CD4-positive, alpha-beta T cell treated with Interleukin-17A for 1 hour (primary cell): Measurements from ENCODE around the gene CSTA.
"Not testable (repeated sequence)": the region's sequence is repeated elsewhere in the genome, so short reads cannot be mapped to it uniquely, and the experiment has no call there.

ENCODE experiments used
- DNase-seq: peaks from one replicate; pipeline ENCODE4 v3.0.0-alpha.2; 2020

CSTA gene

DNA sequence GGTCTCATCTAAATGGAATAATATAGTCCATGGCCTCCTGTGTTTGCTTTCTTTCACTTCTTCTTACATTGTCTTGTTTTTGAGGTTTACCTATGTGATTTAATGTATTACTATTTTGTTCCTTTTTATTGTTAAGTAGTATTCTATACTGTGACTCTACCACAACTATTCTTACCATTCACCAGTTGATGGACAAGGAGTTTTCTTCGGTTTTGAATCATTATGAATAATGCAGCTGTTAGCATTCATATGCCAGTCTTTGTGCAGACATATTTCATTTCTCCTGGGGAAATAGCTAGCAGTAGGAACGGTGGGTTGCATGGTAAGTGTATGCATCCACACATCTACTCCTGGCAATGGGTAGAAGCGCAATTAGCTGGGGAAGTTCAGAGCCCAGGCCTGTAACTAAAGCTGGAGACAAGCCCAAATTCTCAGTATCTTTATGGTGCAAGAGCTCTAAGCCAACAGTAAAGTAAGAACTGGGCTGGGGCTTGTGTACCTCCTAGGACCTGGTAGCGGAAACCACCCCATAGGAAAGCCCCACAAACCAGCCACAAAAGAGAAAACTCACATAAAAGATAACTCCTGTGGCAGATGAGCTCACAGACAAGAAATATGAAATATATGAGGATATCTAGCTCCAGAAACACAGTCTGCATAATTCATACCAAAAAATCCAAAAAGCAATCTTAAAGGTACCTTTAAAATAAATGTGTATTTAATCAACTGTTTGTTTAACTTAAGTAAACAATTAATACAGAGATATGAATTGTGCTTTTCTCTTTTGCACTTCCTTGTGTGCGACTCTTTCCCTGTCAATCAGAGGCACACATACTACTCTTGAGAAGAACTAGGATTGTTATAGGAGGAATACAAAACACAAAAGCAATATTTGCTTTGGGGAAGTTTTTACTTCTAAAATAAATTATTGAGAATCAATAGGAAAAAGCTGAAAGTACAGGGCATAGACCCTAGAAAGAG is 2.7 kb upstream of the CSTA start:
- peak; percentile 55 for DNase-seq

DNA sequence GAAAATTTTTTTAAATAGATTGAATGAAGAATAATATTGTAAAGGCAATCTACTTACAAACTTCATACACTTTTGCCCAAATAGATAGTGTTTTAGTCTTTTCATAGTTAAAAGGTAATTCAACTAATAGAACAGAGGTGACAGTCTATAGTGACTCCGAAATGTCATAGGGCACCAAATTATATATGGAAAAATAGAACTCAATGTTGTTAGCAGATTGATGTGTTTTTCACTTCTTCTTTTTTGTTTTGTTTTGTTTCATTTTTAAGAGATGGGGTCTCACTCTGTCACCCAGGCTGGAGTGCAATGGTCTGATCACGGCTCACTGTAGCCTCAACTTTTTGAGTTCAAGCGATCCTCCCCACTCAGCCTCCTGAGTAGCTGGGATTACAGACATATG is 721 bp downstream of the CSTA start:
- DNase-seq, result no peak

DNA sequence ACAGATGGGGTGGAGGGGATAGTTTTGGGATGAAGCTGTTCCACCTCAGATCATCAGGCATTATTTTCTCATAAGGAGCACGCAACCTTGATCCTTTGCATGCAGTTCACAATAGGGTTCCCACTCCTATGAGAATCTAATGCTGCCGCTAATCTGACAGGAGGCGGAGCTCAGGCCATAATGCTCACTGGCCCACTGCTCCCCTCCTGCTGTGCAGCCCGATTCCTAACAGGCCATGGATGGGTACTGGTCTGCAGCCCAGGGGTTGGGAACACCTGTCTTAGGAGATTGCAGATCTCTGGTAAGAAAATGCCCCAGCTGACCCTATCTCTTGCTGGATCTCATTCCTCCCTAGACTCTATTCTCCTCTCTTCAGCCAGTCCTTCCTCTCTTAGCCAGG is 6.8 kb downstream of the CSTA start:
- no peak for DNase-seq

DNA sequence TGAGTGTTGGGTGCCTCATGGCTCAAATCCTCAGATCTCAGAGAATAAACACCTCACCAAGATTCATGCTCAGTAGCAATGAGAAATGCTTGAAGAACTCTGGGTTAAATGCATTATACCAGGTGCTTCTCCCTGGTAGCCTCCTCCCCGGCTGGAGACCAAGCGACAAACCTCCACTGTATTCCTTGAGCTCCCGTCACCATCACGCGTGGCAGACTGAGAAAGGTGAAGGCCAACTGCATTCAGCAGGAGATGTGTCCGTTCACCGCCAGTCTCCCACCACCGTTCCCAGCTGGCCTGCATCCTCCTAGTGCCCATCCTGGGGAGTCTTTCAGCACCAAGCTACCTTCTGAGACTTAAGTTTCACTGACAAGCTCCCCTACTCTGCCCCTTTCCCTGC is 7.5 kb downstream of the CSTA start:
- DNase-seq, result no peak

DNA sequence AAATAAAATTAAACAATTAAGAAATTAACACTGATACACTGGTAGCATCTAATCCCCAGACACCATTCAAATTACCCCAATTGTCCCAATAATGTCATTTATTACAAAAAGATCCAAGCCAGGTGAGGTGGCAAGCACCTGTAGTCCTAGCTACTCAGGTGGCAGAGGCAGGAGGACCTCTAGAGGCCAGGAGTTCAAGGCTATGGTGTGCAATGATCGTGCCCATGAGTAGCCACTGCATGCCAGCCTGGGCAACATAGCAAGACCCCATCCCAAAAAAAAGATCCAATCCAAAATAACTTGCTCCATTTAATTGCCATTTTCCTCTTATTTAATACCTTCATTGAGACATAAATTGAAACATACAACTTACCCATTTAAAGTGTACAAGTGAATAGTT is 17.8 kb downstream of the CSTA start:
- DNase-seq, result no peak

DNA sequence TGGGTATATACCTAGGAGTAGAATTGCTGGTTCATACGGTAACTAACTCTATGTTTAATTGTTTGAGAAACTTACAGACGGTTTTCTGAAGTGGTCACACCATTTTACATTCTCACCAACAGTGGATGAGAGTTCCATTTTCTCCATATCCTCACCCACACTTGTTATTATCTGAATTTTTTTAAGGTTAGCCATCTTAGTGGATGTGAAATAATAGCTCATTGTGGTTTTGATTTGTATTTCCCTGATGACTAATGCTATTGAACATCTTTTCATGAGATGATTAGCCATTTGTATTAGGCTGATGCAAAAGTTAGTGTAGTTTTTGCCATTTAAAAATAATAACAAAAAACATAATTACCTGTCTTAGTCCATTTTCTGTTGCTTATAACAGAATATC is 18.6 kb downstream of the CSTA start:
- DNase-seq, result no peak

DNA sequence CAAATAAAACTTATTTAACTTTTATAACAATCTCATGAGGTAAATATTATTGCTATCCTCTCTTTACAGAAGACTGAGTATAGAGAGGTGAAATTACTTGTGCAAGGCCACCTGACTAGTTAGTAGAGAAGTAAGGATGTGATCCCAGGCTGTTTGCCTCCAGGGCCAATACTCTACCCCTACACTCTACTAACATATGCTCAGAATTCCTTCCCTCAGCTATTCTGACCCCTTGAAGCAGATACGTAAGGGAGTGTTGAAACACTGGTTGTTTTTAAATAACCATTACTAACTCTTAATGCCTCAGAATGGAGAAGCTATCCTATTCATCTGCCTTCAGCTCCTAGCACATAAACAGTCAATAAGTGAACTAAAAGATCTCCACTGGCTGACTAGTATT is 24.1 kb downstream of the CSTA start:
- DNase-seq, result no peak

DNA sequence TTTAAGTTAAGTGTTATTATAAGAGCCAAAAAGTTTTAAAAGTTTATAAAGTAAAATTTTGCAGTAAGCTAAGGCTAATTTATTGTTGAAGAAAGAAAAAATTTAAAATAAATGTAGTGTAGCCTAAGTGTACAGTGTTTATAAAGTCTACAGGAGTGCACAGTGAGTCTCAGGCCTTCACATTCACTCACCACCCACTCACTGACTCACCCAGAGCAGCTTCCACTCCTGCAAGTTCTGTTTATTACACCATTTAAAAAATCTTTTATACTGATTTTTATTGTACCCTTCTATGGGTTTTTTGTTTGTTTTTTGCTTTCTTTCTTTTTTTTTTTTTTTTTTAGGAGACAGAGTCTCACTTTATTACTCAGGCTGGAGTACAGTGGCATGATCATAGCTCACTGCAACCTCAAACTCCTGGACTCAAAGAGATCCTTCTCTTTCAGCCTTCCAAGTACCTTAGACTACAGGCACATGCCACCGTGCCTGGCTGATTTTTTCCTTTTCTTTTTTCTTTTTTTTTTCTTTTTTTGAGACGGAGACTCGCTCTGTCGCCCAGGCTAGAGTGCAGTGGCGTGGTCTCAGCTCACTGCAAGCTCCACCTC is 25.9 kb downstream of the CSTA start:
- DNase-seq, result no peak

DNA sequence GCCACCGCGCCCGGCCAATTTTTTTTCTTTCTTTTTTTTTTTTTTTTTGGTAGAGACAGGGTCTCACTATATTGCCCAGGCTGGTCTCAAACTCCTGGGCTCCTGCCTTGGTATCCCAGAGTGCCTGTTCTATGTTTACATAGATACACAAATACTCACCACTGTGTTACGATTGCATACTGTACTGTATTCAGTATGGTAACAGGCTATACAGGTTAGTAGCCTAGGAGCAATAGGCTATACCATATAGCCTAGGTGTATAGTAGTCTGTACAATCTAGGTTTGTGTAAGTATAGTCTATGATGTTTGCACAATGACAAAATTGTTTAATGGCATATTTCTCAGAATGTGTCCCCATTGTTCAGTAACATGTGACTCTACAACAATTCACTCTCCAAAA is 26.6 kb downstream of the CSTA start:
- no peak for DNase-seq

DNA sequence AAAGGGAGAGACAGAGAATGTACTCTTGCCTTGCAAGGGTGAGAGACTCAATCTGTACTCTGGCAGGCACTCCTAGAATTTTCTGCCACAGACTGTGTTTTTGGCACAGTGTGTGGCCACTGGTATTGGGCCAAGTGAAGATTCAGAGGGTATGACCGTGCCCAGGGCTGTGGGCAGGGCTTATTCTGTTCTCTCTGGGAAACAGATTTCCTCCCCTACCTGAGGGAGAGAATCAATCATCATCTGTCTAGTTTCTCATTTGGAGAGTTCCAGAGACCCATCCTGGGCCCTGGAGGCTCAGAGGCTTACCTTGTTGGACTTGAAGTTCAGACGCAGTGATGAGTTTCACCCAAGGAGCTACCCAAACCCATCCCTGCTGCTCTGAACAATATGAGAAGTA is 28.2 kb downstream of the CSTA start:
- no peak for DNase-seq

DNA sequence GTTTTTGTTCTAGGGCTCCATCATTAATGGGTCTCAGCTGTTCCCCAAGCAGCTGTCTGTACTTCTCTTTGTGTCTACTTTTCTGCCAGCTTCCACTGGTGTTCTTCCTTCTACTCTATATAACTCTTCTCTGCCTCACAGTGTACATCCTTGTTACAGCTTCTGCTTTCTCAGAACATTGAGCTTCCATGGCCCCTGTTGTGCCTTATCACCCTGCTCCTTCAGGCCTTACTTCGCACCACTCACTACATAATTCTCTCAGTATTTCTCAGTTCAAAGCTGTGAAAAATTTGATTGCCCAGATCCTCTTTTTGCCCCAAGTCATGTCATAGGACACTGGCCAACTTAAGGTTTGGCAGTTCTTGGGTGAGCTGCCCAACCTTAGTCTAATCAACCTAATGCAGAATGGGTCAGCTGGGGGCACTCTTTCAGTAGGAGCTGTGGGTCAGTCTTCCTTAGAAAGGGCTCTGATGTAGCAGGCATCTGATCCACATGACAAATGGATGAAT is 28.9 kb downstream of the CSTA start:
- no peak for DNase-seq

DNA sequence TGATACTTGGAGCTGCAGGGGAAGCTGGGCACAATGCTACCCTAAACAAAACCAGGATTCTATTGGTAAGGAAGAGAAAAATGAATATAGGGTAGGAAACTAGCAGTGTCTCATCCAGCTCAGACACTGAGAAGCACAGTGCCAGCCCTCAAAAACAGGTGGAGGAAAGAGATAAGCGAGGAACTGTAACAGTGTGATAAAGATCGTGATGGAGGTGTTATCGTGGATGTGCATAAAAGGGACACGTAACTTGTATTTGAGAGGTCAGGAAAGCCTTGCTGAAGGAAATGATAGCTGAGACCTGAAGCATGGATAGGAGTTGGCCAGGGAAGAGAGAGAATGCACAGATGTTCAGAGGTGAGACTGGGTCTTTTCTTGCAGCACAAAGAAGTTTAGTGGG is 30.6 kb downstream of the CSTA start:
- DNase-seq, result no peak

DNA sequence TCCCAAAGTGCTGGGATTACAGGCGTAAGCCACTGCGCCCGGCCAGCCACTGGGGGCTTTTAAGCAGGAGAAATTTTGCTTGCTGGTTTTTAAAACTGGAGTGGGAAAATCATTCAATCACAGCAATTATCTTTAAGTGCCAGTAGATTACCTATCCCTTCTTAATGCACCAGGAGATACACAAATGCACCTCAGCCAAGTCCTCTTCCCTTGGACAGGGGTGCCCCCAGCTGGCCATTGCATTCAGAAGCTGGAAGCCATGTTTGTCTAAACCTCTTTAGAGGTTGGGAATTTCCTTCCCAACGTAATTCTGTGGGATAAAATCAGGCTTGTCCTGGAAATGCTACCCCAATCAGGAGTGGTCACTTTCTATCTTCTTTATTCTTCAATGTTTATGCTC is 31.4 kb downstream of the CSTA start:
- DNase-seq, result peak; percentile 24

DNA sequence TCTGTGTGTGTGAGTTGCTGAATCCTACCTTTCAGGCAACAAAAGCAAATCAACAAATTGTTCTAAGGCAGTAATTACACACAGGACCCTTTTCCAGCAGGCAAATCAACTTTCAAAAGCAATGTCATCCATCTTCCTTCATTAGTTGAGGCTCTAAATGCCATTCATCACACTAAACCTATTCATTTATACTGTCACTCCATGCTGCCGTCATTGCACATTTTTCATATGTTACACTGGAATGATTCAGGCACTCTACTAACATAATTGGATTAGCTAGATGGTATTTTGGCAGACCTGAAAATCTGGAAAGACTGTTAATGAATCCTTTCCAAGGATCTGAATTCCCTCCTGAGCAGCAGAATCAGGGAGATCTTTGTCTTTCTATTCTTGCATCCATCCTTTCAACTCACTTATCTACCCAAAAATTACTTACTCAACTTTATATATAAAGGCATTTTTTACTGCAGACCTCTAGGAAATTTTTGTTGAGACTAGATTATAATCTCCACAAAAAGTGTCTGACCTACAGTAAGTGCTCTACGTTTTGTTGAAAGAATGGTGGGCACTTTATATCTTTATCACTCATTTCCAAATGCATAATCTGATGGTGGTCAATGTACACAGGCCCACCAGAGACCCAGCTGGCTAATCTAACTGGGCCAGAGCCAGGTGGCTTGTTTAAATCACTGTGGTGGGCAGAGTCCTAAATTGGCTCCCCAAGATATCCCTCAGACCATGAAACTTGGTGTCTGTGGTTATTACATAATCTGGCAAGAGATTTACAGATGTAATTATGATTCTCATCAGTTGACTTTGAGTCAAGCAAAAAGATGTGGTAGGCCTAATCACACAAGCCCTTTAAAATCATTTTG is 33.0 kb downstream of the CSTA start:
- DNase-seq, result no peak

DNA sequence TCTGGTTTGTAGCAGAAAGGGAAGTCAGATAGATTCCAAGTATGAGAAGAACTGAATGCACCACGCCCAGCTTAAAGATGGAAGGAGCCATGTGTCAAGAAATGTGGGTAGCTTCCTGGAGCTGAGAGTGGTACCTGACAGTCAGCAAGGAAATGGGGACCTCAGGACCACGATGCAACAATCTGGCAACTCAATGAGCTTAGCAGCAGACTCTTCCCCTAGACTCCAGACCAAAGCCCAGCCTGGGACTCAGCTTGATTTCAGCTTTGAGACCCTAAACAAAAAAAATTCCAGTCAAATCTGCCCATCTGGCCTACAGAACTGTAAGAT is 33.6 kb downstream of the CSTA start:
- no peak for DNase-seq

DNA sequence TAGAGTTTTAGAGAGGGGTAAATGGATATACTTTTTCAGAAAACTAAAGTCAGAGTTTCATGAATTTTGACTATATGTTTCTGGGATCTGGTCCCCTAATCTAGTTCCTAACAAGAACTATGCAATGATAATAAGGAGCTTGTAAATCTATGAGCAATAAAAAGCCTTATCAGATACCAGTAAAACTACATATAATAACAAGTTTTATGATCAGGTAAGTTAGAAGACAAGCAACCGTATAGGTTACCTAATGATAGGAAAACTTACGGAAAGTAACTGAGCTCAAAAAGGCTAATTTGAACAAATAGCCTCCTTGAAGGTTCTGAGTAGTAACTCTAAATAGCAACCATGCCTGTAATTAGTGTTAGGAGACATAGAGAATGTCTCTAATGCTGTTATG is 37.0 kb downstream of the CSTA start:
- no peak for DNase-seq

DNA sequence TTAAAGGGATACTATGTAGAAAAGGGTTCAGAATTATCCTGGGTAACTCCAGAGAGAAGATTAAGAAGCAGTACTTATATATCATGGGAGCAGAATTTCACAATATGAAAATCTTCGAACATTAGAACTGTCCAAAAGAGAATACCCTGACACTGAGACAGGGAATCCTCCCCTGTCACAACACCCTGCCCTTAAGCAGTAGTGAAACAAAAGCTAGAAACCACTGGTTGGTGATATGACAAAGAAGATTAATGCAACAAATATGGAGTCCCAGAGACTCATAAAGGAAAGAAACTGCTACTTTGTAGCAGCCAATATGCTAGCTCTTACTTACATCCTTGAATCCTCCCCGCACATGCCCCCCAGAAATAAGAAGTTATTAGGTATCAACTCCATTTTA is 39.4 kb downstream of the CSTA start:
- no peak for DNase-seq

DNA sequence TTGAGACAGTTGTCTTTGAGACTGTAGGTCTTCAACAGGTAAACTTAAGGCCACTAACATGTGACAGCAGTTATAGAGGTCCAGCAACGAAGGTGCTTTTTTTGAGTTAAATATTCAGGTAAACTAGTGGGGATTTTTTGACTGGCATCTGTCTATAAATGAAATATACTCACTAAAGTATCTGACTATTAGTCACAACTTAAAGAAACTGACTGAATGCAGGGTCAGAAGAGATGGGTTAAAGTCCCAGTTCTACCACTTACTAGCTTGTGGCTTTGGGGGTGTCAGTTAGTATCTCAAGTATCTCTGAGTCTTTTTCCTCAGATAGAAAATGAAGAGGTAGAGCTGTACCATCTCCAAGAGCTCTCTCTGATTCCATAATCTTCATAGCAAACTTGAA is 40.0 kb downstream of the CSTA start:
- DNase-seq, result no peak

DNA sequence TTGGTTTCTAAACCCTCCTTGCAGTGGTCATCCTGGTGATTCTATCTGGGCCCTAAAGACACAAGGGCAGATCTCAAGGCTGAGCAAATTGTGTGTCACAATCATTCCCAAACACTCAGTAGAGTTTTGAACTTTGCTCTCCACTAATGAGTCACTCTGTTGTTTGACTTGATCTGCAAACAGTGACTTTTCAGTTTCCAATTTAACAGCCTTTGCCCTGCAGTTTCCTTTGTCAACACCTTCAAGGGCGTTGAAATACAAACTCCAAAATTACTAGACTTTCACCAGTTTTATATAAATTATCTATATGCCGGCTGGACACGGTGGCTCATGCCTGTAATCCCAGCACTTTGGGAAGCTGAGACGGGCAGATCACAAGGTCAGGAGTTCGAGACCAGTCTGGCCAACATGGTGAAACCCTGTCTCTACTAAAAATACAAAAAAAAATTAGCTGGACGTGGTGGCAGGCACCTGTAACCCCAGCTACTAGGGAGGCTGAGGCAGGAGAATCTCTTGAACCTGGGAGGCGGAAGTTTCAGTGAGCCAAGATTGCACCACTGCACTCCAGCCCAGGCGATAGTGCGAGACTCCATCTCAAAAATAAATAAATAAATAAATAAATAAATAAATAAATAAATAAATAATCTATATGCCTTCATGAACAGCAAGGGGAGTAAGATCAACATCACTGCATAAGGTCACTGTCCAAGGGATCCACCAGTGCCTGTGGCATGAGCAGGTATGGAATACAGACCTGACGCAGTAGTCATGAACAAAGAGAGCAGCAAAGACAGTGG is 40.7 kb downstream of the CSTA start:
- DNase-seq, result not testable (repeated sequence)

DNA sequence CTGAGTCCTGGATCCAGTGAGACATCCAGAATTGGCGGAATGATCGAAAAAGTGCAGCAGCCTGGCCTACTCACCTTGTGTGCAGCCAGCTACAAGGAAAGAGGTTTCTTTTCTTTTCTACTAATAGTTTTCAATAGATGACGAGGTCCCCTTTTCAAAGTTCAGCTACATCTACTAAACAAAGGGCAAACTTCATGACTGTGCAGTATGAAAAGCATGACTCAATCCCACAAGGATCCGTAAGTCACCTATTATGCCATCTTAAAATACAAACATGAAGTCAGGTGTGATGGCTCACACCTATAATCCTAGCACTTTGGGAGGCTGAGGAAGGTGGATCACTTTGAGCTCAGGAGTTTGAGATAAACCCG is 41.3 kb downstream of the CSTA start:
- DNase-seq, result no peak

DNA sequence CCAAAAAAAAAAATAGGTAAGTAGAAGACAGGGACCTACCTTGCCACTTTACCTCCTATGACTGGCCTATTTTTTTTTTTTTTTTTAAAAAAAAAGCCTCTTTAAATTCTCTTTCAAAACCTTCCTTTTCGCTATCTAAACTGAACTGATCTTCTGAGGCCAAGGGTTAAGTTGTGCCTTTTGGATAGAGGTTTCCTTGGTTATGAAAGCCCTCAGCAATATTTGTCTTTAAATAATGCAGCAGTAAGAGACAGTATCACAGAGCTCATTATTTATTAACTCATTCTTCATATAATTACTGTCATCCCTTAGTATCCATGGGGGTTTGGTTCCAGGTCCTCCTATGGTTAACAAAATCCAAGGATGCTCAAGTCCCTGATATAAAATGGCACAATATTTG is 49.0 kb downstream of the CSTA start:
- DNase-seq, result no peak

DNA sequence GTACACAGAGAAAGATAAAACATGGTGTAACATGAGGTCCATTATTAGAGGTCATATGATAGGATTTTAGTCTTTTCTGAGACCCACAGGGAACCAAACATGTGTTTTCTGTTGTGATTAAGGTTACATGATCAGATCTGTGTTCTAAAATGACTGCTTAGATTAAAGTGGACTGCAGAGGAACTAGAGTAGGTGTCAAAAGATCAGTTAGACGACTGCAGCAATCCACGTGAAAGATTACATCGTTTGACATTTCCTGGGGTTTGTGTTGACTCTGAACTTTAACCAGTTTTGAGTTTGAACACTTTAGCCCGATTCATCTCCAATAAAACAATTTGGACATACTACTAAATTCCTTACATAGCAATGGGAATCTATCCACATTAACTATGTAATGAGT is 52.9 kb downstream of the CSTA start:
- no peak for DNase-seq
